ENCODE measurements around the gene JMY. TPM values are rescaled to one million over a fixed set of nuclear protein-coding genes. Genes with fewer than 3 reads are reported as not detected.

JMY gene
- total RNA-seq, 1 experiment from 2014 or later, result 15.2 TPM

DNA sequence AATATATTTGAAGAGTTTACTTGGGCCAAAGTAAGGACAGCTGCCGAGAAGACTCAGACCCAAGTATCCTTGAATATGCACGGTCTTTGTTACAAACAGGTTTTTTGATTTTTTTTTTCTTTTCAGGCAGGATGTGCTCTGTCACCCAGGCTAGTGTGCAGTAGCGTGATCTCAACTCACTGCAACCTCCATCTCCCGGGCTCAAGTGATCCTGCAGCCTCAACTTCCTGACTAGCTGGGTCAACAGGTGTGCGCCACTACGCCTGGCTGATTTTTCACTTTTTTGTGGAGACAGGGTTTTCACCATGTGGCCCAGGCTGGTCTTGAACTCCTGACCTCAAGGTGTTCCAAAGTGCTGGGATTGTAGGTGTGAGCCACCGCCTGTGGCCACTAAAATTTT is 27.4 kb downstream of the JMY start:
- H2AFZ ChIP-seq (ENCODE audit: low read length), result no peak overlapping the region
- Mint-ChIP-seq H3K27ac (peak overlapping the region; percentile 72 to 92 (median 75); a peak in 6 of 7 replicates), H3K4me3 (peak overlapping the region in 1 of 2 experiments; percentile 12; a peak in 1 of 5 replicates), H3K36me3 (ENCODE audit: insufficient read depth in 1 of 3, low read depth in 3 of 3) (peaks cover 0 to 2% (median 0%) of the 10 kb centered on the region in 3 experiments; a peak in 4 of 7 replicates), H3K4me1 (peaks cover 26 to 29% of the 10 kb centered on the region in 2 experiments), H3K9me3 (no peaks in the 10 kb centered on the region), H3K27me3 (ENCODE audit: low read depth) (no peaks in the 10 kb centered on the region)
- peaks cover 5% of the 10 kb centered on the region; the same call in 1 of the 2 replicates for H3K4me1 ChIP-seq (ENCODE audit: insufficient read depth, low read length)
- no peaks in the 10 kb centered on the region for H3K27me3 ChIP-seq (ENCODE audit: insufficient read depth, low read length)
- no peak overlapping the region for H3K56ac ChIP-seq (ENCODE audit: insufficient read length, low read depth, low read length)
- H3K4me2 ChIP-seq (ENCODE audit: insufficient read depth, insufficient read length, low read length), result no peak overlapping the region
- no peaks in the 10 kb centered on the region for H3K23me2 ChIP-seq (ENCODE audit: insufficient read length, low read depth, low read length, poor library complexity, severe bottlenecking)
- no peak overlapping the region for H3K27ac ChIP-seq (ENCODE audit: insufficient read length, low read depth, low read length)
- WGBS (ENCODE audit: extremely low coverage, insufficient read length, low lambda C conversion rate), result no CpG with 5 or more reads among the region's 7 CpGs
- no peak for DNase-seq
- no peak overlapping the region for H3K9ac ChIP-seq (ENCODE audit: extremely low read depth, insufficient read length, low read length)
- H3T11ph ChIP-seq (ENCODE audit: low read length), result no peak overlapping the region
- H3K18ac ChIP-seq (ENCODE audit: insufficient read length, low read depth, low read length), result peak overlapping the region; percentile 86
- no peak overlapping the region for H4K91ac ChIP-seq (ENCODE audit: insufficient read length, low read depth, low read length)
- no peak overlapping the region for H2BK12ac ChIP-seq (ENCODE audit: insufficient read length, low read depth, low read length)
- no peak overlapping the region for H2BK120ac ChIP-seq (ENCODE audit: low read depth, low read length, poor library complexity, severe bottlenecking)
- H4K8ac ChIP-seq (replicated peaks; ENCODE audit: insufficient read length, low read depth, low read length), result no peak overlapping the region
- H3K79me2 ChIP-seq (ENCODE audit: insufficient read depth, low read length), result peaks cover 4% of the 10 kb centered on the region; the same call in 1 of the 2 replicates
- no peak overlapping the region for H2AK5ac ChIP-seq (ENCODE audit: insufficient read length, low read length)
- H2BK20ac ChIP-seq (ENCODE audit: low read depth, low read length, poor library complexity, severe bottlenecking), result no peak overlapping the region
- H2BK5ac ChIP-seq (ENCODE audit: insufficient read length, low read length), result peak overlapping the region; percentile 38
- TF ChIP-seq, protein P1, sequence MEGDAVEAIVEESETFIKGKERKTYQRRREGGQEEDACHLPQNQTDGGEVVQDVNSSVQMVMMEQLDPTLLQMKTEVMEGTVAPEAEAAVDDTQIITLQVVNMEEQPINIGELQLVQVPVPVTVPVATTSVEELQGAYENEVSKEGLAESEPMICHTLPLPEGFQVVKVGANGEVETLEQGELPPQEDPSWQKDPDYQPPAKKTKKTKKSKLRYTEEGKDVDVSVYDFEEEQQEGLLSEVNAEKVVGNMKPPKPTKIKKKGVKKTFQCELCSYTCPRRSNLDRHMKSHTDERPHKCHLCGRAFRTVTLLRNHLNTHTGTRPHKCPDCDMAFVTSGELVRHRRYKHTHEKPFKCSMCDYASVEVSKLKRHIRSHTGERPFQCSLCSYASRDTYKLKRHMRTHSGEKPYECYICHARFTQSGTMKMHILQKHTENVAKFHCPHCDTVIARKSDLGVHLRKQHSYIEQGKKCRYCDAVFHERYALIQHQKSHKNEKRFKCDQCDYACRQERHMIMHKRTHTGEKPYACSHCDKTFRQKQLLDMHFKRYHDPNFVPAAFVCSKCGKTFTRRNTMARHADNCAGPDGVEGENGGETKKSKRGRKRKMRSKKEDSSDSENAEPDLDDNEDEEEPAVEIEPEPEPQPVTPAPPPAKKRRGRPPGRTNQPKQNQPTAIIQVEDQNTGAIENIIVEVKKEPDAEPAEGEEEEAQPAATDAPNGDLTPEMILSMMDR (conservative IDR thresholded peaks at IDR 0.05), result no peak
- H3K4ac ChIP-seq (ENCODE audit: low read depth, low read length), result no peak overlapping the region
- no peaks in the 10 kb centered on the region for H3K79me1 ChIP-seq (ENCODE audit: insufficient read depth, low read depth, low read length, poor library complexity, severe bottlenecking)
- no peaks in the 10 kb centered on the region for H3K9me3 ChIP-seq (ENCODE audit: control insufficient read depth, low read depth, low read length)
- H2BK15ac ChIP-seq (ENCODE audit: low read depth, low read length), result no peak overlapping the region
- H4K5ac ChIP-seq (ENCODE audit: insufficient read length, low read depth, low read length), result no peak overlapping the region
- no peak overlapping the region for H3K23ac ChIP-seq (ENCODE audit: insufficient read length, low read depth, low read length)
- H4K20me1 ChIP-seq (ENCODE audit: control insufficient read depth, insufficient read depth, insufficient read length), result no peaks in the 10 kb centered on the region
- peak overlapping the region; percentile 59; the same call in 1 of the 2 replicates for H3K14ac ChIP-seq (ENCODE audit: insufficient read depth, low read length)
